HG02970 (cell line): ENCODE results near the gene PEX7.
"Not testable (repeated sequence)": the region's sequence is repeated elsewhere in the genome, so short reads cannot be mapped to it uniquely, and the experiment has no call there.

Source experiments
- ATAC-seq: cut with Tn5 transposase; IDR thresholded peaks from one replicate; pipeline ENCODE4 v1.9.1; 2021; ENCODE audit warnings: mild to moderate bottlenecking, moderate library complexity, moderate number of reproducible peaks; ENCODE audit not compliant: unreplicated experiment, low FRiP score

PEX7 gene

GRCh38 chr6:136822376-136823127, at the start of gene PEX7:
Gene PEX7 (plus strand): TSS chr6:136822592. CDS start chr6:136822666, 74 bp downstream.
- ATAC-seq: peak; percentile 95

GRCh38 chr6:136772685-136773472, 49.5 kb upstream of the PEX7 start:
- no peak for ATAC-seq

GRCh38 chr6:136773473-136773796, 49.0 kb upstream of the PEX7 start:
- no peak for ATAC-seq

- no peak for ATAC-seq
Observed at GRCh38 chr6:136774228-136775041, 48.0 kb upstream of the PEX7 start.

- no peak for ATAC-seq
Observed at GRCh38 chr6:136775081-136775480, 47.3 kb upstream of the PEX7 start.

- ATAC-seq: no peak
Observed at GRCh38 chr6:136775548-136775947, 46.8 kb upstream of the PEX7 start.

- ATAC-seq: no peak
Observed at GRCh38 chr6:136777651-136778050, 44.7 kb upstream of the PEX7 start.

GRCh38 chr6:136779682-136780081, 42.7 kb upstream of the PEX7 start:
- no peak for ATAC-seq

GRCh38 chr6:136780972-136781371, 41.4 kb upstream of the PEX7 start:
- no peak for ATAC-seq

GRCh38 chr6:136782021-136782770, 40.2 kb upstream of the PEX7 start:
- ATAC-seq: no peak

- no peak for ATAC-seq
Observed at GRCh38 chr6:136783021-136783420, 39.4 kb upstream of the PEX7 start.

GRCh38 chr6:136783495-136784270, 38.7 kb upstream of the PEX7 start:
- no peak for ATAC-seq

GRCh38 chr6:136784271-136784664, 38.1 kb upstream of the PEX7 start:
- no peak for ATAC-seq

- no peak for ATAC-seq
Observed at GRCh38 chr6:136784910-136785746, 37.3 kb upstream of the PEX7 start.

GRCh38 chr6:136786658-136787057, 35.7 kb upstream of the PEX7 start:
- ATAC-seq: no peak

- ATAC-seq: no peak
Observed at GRCh38 chr6:136787726-136788068, 34.7 kb upstream of the PEX7 start.

GRCh38 chr6:136788069-136788902, 34.1 kb upstream of the PEX7 start:
- no peak for ATAC-seq

- not testable (repeated sequence) for ATAC-seq
Observed at GRCh38 chr6:136789440-136789839, 33.0 kb upstream of the PEX7 start.
